Measurements from ENCODE around the gene MPO.

Gene MPO

GRCh38 chr17:58278661-58279015 lies 2.1 kb downstream of the MPO start:
- DNase-seq = no peak

GRCh38 chr17:58277802-58278595 lies 2.7 kb downstream of the MPO start:
- no peak for DNase-seq

DNA sequence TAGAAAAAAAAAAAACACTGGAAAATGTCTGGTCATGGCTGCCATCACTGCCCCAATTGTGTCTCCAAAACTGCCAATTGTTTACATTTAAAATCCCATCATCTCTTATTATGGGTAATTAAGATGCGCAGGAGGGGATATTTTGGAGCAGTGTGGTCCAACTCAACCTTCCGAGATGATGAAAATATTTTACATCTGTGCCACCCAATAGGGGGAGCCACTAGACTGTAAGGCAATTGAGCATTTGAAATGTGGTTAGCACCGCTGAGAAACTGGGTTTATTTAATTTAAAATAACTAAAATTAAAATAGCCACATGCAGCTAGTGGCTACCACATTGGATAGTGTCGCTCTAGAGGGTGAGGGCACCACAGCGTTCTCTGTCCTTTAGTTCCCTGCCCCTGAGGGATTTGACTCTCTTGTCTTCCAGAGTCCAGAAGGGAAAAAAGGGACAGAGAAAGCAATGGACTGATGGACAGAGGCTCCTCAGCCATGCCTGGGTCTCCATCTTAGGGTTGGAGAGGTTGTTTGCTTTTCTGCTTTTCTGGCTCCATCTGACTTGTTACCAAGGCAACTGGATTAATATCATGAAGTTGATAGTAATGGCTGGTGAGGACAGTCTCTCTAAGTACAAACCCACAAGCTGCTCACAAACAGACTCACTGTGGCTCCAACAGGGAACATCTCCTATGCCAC lies 3.5 kb downstream of the MPO start:
- DNase-seq = no peak

DNA sequence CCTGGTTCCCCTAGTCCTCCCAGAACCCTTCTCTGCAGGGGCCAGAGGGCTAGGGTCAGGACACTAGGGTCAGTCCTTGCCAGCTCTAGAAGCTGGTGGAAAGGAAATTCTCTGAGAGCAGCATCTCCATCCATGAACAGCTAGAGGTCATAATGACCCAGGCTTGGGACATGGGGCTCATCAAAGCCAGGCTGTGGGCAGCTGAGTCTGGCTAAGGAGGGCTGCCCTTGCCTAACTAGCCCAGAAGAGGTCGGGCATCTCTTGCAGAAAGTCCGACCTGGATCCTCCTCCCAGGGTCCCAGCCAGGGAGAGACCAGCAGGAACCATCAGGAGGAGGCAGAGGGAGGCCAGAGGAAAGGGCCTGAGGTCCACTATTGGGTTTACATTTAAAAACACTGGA lies 4.3 kb downstream of the MPO start:
- no peak for DNase-seq

- no peak for DNase-seq
These were observed 5.3 kb downstream of the MPO start for GRCh38 chr17:58275417-58275816.

- DNase-seq = no peak
These were observed 7.2 kb downstream of the MPO start for GRCh38 chr17:58273453-58274104.

- no peak for DNase-seq
These were observed 8.1 kb downstream of the MPO start for GRCh38 chr17:58272367-58273280.

DNA sequence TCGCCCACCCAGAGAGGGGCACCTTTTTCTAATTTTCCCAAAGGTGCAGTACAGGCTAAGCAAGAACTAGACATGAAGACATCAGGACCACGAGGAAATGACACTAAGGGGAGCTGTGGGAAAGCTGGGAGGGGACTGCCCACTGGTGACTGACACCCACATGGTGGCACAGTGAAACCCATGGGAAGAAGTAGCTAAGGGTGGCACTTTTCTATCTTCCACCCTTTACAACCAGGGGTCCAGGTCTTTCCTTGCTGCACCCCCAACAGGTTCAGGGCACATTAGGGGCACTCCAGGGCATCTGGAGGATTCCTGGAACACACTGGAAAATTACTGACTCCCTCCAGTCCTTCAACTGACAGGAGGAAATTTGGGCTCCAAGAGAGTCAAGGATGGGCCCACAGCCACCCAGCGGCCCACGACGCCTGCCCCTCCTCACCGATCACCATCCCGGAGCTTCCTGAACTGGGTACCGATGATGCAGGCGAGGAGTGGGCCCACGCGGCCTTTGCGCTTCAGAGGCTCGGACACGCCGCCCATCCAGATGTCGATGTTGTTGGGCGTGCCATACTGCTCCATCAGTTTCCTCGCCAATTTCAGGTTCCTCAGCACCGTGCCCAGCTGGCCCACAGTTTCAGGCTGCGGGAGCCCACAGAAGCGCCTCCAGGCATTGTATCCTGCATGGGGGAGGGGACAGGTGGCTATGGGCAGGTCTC lies 9.4 kb downstream of the MPO start:
- DNase-seq = no peak

DNA sequence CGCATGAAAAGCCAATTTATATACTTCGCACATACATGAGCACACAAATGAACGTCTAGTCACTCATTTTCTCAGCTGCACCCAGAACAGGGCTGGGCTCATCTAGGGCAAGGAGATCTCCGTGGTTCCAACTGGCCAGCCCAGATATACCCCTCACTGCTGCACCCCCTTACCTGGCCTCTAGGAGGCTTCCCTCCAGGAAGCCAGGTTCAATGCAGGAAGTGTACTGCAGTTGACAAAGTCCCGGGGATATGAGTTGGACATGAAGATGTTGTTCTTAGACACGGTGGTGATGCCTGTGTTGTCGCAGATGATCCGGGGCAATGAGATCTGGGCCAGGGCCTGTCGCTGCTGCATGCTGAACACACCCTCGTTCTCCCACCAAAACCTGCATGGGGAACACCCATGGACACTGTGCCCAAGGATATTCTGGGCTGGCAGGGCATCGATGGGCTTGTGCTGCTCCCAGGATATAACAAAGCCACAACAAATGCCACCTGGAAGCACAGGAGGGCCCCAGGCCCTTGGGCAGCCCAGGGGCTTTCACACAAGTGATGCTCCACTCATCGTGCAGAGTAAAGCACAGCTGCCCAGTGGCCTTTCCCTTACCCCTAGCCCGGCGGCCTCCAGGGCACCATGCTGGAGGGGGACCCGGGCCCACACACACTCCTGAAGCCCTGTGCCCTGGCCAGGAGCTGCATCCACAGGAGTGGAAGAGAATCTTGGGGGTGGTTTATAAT lies 10.1 kb downstream of the MPO start:
- no peak for DNase-seq

- DNase-seq = no peak
These were observed 11.0 kb downstream of the MPO start for GRCh38 chr17:58269557-58270291.

DNA sequence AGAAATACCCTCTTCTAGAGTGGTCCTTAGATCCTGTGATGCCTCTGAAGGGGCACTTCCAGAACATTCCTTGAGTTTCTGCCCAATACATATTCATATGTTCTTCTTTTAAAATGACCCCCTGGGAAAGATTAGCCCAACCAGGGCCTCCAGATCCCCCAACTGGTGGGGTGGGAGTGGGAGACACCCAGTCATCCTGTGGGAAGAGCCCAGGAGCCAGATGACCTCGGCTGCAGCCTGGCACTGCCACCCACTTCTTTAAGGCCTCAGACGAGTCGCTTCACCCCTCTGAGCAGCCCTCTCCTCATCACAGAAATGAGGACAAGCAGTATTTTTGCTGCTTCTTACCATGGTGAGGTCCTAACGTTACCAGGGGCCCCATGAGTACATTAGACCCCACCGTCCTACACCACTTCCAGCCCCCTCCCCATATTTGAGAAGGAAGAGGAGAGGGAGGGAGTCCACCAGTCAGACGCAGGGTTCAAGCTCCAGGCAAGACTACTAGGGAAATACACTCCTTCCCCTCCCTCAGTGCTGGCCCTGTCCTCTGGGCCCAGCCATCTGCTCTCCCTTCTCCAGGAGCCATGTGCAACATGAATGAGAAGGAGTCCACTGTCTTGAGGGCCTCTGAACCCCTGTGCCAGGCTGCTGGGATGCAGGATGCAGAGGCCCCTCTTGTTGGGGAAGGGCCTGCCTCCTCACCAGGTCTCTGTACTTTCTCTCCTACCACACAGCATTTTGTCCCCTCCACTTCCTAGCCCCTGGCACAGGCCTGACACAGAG lies 11.8 kb downstream of the MPO start:
- no peak for DNase-seq

DNA sequence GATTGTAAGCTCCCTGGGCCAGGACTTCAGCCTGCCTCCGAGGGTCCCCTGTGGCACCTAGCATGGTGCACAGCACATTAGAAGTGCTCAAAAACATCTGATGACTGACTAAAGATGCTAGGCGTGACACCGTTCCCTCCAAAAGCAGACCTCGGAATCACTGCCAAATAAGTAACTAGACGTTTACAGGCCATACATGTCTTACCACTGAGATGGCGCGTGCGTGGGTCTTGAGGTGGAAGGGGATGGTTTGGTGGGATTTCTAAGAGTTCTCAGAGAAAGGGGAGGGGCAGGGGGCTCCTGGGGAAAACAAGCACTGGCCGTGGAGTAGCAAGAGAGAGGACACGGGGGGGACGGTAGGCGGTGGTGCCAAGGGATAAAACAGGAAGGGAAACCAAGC lies 12.4 kb downstream of the MPO start:
- DNase-seq = no peak

GRCh38 chr17:58267347-58268324 lies 13.1 kb downstream of the MPO start:
- DNase-seq = no peak

GRCh38 chr17:58265902-58266875 lies 14.5 kb downstream of the MPO start:
- DNase-seq = no peak

DNA sequence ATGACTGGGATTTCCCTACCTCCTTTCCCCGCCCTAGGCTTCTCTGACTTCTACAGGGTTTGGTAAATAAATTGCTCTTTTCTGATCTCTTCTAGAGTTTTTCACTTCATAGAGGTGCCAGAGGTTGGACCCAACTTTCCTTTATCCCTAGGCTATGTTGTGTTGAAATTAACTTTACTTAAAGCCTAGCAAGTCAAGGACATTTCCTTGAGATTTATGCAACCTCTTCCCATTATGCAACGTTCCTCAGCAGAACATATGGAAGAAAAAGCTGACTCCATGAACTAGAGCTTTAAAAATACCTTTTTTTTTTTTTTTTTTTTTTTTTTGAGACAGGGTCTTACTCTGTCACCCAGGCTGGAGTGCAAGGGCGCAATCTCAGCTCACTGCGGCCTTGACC lies 15.5 kb downstream of the MPO start:
- no peak for DNase-seq

GRCh38 chr17:58264407-58265103 lies 16.2 kb downstream of the MPO start:
- no peak for DNase-seq

GRCh38 chr17:58263773-58264172 lies 17.0 kb downstream of the MPO start:
- no peak for DNase-seq
